ENCODE results near the gene TRPM1.

TRPM1 gene

DNA sequence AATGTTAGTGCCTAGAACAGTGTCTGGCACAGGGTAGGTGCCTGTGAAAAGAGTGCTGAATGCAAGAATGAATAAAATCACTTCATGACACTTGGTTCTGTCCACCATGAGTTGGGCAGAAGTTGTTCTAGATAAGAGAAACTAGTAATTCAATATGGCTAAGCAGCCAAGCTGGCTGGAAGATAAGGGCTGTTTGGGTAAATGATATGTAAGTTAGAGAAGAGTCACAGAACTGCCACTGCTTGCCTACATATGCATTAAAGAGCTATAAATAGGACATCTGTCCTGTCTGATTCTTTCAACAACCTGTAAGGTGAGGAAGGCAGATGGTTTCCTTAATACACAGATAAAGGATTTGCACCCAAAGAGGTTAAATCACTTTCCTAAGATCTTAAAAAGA lies 123.2 kb downstream of the TRPM1 start:
- DNase-seq, result no peak

DNA sequence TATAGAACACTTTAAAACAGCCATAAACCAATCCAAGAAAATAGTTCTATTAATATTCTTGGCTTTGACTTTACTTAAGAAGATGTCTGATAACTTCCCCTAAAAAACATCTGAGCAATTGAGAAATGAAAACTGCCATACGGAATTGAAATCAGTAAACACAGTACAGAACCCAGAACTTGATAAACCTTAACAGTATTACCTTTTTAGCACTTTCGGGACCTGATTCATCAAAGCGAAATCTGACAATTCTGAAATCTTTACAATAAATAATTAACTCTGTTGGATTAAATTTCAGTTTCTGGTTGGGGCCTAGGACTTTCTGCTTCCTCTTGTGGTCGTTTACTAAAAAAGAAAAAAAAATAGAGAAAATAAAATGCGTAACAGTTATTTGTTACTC lies 127.4 kb downstream of the TRPM1 start:
- no peak for DNase-seq

DNA sequence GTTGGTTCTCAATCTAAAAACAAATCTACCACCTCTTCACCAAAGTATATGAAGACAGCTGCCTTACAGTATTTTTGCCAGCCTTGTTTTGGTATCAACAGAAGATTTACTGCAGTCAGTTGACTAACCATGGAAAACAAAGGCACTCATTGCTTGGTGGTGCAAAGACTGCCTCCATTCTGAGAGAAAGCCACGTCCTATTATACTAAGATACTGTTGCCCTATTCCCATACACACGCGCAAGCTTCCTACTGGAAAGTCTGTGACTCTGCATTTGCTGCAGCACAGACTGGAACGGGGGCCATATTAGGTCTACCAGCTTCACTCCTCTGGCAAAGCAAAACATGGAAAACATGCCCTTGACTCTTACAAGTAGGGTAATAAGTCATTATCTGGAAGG lies 128.1 kb downstream of the TRPM1 start:
- peak in 9 of 51 donors; percentile 20 to 54 (median 27) for DNase-seq

DNA sequence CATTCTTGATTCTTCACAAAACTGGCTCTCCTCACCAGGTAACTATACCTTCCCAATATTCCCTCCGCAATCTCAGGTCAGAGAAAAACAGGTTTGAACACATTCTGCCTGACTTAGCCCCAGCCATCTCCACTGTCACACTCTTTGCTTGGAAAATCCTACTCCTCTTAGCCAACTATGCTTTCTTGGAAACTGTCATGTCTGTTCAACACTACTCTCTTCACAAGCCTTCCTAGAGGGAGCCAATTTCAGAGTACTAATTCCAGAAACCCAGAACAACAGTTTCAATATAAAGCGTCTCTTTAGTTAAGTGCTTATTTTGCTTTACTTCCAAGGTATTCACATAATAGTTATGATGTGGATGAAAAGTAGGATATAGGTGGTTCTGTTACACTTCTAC lies 131.8 kb downstream of the TRPM1 start:
- no peak for DNase-seq

DNA sequence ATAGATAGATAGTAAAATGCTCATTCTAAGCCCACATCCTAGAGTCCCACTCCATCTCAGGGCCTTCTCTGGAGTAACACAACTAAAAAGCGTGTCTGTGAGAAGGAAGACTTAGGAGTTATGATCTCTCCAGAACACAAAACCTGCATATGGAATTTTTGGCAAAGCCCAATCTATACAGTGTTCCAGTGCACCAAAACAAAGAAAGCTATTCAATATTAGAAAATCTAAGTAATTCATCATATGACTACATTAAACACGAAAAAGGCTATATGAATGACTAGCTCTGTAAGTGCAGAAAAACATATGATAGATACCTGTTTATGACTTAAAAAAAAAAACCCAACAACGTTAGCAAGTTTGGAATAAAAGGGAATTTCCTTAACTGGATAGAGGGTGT lies 137.8 kb downstream of the TRPM1 start:
- no peak for DNase-seq

DNA sequence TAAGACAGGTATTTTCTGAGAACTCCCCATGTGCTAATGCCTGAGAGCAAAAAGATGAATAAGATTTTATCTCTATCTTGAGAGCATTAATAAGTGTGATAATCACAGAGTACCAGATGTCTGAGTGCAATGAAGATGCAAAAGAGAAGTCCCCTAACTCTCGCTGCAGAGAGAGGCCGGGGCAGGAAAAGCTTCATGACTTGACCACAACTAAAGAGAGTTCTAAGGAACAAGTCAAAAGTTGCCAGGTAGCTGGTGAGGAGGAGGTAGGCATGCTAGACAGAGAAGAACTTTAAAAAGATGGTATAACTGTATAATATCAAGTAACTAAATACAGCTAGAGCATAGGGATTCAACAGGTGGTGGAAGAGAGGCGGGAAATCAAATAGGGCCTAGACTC lies 138.9 kb downstream of the TRPM1 start:
- DNase-seq, result no peak

DNA sequence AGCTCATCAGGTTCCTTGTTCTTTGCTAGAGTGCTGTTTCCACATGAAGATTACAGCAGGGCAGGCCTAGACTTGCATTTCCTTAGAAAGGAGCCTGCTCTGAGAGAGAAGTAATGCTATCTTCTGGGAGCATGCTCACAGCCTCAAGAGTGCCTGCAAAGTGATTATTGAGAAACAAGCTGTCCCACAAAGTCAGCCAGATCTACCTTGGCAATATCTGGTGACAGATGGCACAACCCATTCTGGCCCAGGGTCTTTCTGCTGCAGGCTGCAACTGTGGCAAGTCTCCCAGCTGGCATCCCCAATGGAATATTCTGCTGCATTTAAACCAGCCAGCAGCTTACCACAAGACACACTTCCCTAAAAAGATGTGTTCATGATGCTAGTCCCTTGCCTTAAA lies 139.4 kb downstream of the TRPM1 start:
- DNase-seq, result no peak

DNA sequence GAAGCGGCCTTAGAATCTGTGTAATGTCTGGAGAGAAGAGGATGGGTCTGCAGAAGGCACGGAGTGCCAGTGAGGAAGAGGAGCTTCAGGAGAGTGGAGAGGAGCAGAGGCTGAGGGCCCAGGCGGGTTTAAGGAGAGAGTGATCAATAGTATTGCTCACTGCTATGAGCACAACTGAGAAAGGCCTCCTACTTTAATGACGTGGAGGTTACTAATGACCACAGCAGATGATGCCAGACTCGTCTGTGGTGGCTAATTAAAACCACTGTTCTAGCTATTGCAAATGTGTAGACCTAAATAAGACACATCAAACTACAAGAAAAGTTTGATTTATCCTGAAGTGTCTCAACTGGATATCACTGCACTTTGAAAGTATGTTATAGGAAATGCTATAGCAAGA lies 143.3 kb downstream of the TRPM1 start:
- DNase-seq, result no peak

DNA sequence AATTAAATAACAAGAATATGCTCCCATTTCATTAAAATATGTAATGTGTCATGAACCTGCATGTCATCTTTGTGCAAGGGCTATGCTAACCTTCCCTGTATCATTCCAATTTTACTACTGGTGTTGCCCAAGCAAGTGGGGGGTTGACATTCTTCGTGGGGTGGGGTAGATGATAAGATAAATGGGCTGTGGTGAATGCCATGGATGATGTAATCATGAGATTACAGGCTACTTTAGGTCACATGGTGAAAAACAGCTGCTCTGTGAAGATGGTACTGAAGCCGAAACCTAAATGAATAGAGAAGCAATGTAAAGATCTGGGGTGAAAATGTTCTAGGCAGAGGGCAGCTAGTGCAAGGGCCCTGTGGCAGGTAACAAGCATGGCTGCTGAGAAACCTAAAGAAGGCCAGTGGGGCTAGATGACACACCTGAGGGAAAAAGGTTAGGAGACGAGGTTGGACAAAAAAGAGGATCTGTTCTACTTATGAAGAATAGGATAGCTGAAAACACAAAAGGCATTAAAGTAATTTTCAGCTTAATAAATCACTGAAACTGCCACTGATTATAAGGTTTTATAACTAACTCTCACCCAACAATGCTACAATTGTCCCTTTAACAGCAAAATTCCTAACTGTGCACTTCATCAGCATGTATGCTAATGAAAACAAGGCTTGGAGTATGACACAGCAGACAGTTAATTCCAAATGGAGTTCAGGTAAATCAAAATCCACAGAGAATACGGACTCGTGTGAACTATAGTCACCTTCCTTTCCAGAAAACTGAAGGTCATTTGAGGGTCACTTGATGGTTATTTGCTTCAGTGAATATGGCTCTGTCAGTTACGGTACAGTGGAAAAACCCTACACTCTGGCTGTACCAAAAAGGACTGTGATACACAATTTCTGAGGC lies 145.1 kb downstream of the TRPM1 start:
- DNase-seq, result no peak

DNA sequence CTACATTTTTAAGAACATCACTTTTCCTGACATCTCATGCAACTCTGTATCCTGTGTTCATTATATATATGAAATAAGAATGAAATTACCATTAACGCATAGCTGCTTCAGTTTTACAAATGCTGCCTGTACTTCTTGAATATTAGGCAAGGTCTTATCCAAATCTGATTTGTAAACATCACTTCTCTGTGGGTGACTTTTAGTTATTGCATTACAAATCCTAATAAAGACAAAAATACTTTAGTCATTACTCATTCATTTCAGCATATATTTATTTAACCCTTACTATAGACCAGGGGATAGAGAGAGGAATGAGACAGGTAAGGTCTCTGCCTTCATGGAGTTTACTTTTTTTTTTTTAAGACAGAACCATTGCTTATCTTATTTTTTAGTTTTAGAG lies 146.9 kb downstream of the TRPM1 start:
- no peak for DNase-seq

DNA sequence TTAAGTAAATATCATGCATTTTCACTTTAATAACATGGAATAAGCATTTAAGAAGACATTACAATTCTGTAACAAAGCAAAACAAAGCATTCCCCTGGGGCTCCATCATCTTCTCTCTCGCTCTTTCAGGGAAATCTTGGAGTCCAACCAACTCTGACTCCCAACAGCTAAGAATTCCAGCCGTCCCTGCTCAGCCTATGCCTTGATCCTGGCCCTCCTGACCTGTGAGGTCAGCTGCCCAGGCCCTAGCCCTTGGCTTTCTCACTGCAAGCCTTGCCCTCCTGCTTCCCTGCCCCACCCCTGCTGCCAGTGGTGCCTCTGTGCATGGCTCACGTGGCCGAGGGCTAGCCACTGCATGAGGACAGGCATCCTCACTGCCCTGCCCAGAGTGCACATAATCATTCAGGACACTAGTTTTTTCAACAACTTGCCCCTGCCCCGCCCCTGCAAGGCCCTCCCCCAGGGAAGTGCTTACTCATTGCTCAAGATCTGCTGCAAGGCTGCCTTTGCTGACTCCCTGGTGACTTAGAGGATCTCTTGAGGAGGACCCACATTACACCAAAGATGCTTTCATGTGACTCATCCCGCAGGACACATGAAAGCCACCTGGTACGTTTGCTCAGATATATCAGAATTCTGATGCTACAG lies 147.7 kb downstream of the TRPM1 start:
- DNase-seq, result no peak

DNA sequence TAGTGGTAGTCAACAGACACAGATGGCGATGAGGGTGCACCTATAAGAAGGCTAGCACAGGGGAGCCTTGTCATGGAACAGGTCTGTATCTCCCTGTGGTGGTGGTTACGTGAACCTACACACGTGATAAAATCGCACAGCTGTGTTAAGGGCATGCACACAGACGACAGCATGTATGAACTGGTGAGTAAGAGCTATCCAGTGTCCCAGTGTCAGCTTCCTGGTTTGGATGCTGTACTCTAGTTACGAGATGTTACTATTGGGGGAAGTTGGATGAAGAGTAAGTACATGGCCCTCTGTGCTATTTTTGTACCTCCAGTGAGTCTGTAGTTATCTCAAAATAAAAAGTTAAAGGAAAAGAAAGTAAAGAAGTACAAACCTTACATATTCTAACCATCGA lies 148.3 kb downstream of the TRPM1 start:
- DNase-seq, result no peak
